Heart left ventricle (tissue), 13 donors: Measurements from ENCODE around the gene OPCML.

Source experiments
- POLR2A ChIP-seq, 2 donors: fragments of 450-650 bp; IDR thresholded peaks; one replicate each; pipeline ENCODE4 v1.6.1; 2017; ENCODE audit warnings: antibody characterized with exemption in 2 of 2, mild to moderate bottlenecking in 2 of 2, moderate library complexity in 2 of 2
- TF ChIP-seq, protein P1 (sequence below), 12 donors: fragments of 200-600 bp; sonication (generic) in 4 of 12; IDR thresholded peaks; one replicate each; pipeline versions ENCODE4 v1.5.0 to v1.8.0; 2018 to 2022; ENCODE audit warnings: antibody characterized with exemption in 12 of 12, mild to moderate bottlenecking in 5 of 12
- donor health status: ischemic (EF 13 %, LVEDD 7.1; RV severe dilation, severe dysfunction).
- donor health status: DM: no; HTN: yes; CAD: no.
- donor health status: DM: no; HTN: no; CAD: no.
- donor health status: ischemic (EF 25% LVEDD 6.9; RV normal size, moderate dysfunction).
- donor health status: ischemic (EF 25% LVEDD 5.7; RV mildly dilated, moderate dysfunction).
- donor health status: ischemic (EF 35%, LVEDD 5.7; RV mildly dilated, moderate dysfunction).
- donor health status: nonischemic (EF 11% LVEDD 7.7; RV severe dilation, severe dysfunction).
- donor health status: DM: yes; HTN: yes; CAD: no.
- donor health status: PGD.
- donor health status: ischemic (EF 29% LVEDD 5.4; RV normal size, mild dysfunction).
- donor health status: nonischemic (EF 23%, LVEDD 6.1; RV moderate dilation, normal function).

DNA sequence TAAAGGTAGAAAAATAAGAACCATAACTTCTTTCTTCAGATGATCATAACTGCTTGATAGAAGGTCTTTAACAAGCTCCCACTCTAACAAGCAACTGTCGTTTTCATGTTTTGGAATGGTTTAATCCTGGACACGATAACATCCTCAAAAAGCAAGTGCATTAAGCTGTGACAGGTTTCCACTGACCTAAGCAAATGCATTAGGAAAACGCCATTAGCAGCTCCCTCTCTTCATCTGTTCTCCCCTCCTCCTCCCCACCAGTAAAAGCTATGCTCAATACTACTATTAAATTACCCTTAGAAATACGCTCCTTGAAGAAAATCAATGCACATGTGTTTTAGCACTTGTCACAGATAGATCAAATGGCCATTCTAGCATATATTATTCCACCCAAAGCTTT is 729.4 kb downstream of the OPCML start:
- TF ChIP-seq POLR2A (IDR thresholded peaks at IDR 0.05), result no peak
- TF ChIP-seq, protein P1, sequence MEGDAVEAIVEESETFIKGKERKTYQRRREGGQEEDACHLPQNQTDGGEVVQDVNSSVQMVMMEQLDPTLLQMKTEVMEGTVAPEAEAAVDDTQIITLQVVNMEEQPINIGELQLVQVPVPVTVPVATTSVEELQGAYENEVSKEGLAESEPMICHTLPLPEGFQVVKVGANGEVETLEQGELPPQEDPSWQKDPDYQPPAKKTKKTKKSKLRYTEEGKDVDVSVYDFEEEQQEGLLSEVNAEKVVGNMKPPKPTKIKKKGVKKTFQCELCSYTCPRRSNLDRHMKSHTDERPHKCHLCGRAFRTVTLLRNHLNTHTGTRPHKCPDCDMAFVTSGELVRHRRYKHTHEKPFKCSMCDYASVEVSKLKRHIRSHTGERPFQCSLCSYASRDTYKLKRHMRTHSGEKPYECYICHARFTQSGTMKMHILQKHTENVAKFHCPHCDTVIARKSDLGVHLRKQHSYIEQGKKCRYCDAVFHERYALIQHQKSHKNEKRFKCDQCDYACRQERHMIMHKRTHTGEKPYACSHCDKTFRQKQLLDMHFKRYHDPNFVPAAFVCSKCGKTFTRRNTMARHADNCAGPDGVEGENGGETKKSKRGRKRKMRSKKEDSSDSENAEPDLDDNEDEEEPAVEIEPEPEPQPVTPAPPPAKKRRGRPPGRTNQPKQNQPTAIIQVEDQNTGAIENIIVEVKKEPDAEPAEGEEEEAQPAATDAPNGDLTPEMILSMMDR (IDR thresholded peaks at IDR 0.05), result no peak
